ENCODE results near the gene AP5M1.

Gene AP5M1

GRCh38 chr14:57290751-57291150, 22.0 kb downstream of the AP5M1 start:
- H3K4me3 ChIP-seq (ENCODE audit: low read length): no peak overlapping the region
- DNase-seq (ENCODE audit: low read depth): no peak
- TF ChIP-seq CTCF (conservative IDR thresholded peaks at IDR 0.05; ENCODE audit: low read length): no peak

- no peak overlapping the region for H3K4me3 ChIP-seq (ENCODE audit: low read length)
- DNase-seq (ENCODE audit: low read depth): no peak
- TF ChIP-seq CTCF (conservative IDR thresholded peaks at IDR 0.05; ENCODE audit: low read length): no peak
Observed at GRCh38 chr14:57291692-57292647, 23.2 kb downstream of the AP5M1 start.

GRCh38 chr14:57293866-57294837, 25.4 kb downstream of the AP5M1 start:
- DNase-seq (ENCODE audit: low read depth): peak; percentile 34
- no peak overlapping the region for H3K4me3 ChIP-seq (ENCODE audit: low read length)
- peak; percentile 44 for TF ChIP-seq CTCF (conservative IDR thresholded peaks at IDR 0.05; ENCODE audit: low read length)

GRCh38 chr14:57295239-57295638, 26.5 kb downstream of the AP5M1 start:
- H3K4me3 ChIP-seq (ENCODE audit: low read length): no peak overlapping the region
- no peak for TF ChIP-seq CTCF (conservative IDR thresholded peaks at IDR 0.05; ENCODE audit: low read length)
- no peak for DNase-seq (ENCODE audit: low read depth)

- TF ChIP-seq CTCF (conservative IDR thresholded peaks at IDR 0.05; ENCODE audit: low read length): no peak
- DNase-seq (ENCODE audit: low read depth): no peak
- H3K4me3 ChIP-seq (ENCODE audit: low read length): no peak overlapping the region
Observed at GRCh38 chr14:57297852-57298251, 29.1 kb downstream of the AP5M1 start.

GRCh38 chr14:57299511-57299910, 30.7 kb downstream of the AP5M1 start:
- no peak for TF ChIP-seq CTCF (conservative IDR thresholded peaks at IDR 0.05; ENCODE audit: low read length)
- DNase-seq (ENCODE audit: low read depth): no peak
- H3K4me3 ChIP-seq (ENCODE audit: low read length): no peak overlapping the region
